Neural crest cell (in vitro differentiated cells): ENCODE data around the gene FGD4. TPM values are rescaled to one million over a fixed set of nuclear protein-coding genes. Genes with fewer than 3 reads are reported as not detected.
A peak's percentile ranks its signal among the peaks of the same experiment; 100 is the strongest.

Source experiments
- DNase-seq: peaks from one replicate; pipeline ENCODE4 v3.0.0; 2021; ENCODE audit warnings: low read depth, mixed read lengths, low spot score
- H3K27ac Mint-ChIP-seq: one replicate; pipeline ENCODE4 v1.8.0; 2021; ENCODE audit warnings: mild to moderate bottlenecking, mixed read lengths; ENCODE audit not compliant: unreplicated experiment
- H3K27me3 Mint-ChIP-seq: 2 replicates; pipeline ENCODE4 v1.8.0; 2021; ENCODE audit warnings: low read depth, mild to moderate bottlenecking, mixed read lengths
- H3K36me3 Mint-ChIP-seq: 2 replicates; pipeline ENCODE4 v1.8.0; 2021; ENCODE audit warnings: low read depth, mild to moderate bottlenecking, mixed read lengths
- H3K4me1 Mint-ChIP-seq: 2 replicates; pipeline ENCODE4 v1.8.0; 2021; ENCODE audit warnings: mixed read lengths
- H3K4me3 Mint-ChIP-seq: one replicate; pipeline ENCODE4 v1.8.0; 2021; ENCODE audit warnings: mild to moderate bottlenecking, mixed read lengths
- H3K9me3 Mint-ChIP-seq: 2 replicates; pipeline ENCODE4 v1.8.0; 2021; ENCODE audit warnings: mixed read lengths
- CTCF ChIP-seq: fragments of 200-600 bp; sonication (generic); conservative IDR thresholded peaks from 2 replicates; pipeline ENCODE4 v1.5.0; 2021; ENCODE audit warnings: antibody characterized with exemption, mild to moderate bottlenecking
- total RNA-seq: library from RNA; stranded (reverse); gene quantifications from 2 replicates; pipeline ENCODE4 v1.2.1, GENCODE V29; 2021

Gene FGD4
- total RNA-seq, 1 donor from 2014 or later, result 35.8 TPM

GRCh38 chr12:32671930-32672780 is 272.8 kb downstream of the FGD4 start:
- DNase-seq, result peak; percentile 30
- no peaks in the 10 kb centered on the region for H3K27me3 Mint-ChIP-seq
- peak; percentile 85 for TF ChIP-seq CTCF
- H3K27ac Mint-ChIP-seq, result no peak overlapping the region
- H3K4me1 Mint-ChIP-seq, result peaks cover 5% of the 10 kb centered on the region
- no peaks in the 10 kb centered on the region for H3K9me3 Mint-ChIP-seq
- H3K36me3 Mint-ChIP-seq, result no peaks in the 10 kb centered on the region
- H3K4me3 Mint-ChIP-seq, result no peak overlapping the region

GRCh38 chr12:32679091-32679919 is 279.9 kb downstream of the FGD4 start, which contains the start of gene DNM1L:
Gene DNM1L, plus strand, starts transcription at chr12:32679301. Its CDS starts 63 bp downstream, at chr12:32679364.
- H3K9me3 Mint-ChIP-seq, result no peaks in the 10 kb centered on the region
- peaks cover 20% of the 10 kb centered on the region for H3K4me1 Mint-ChIP-seq
- DNase-seq, result peak; percentile 85
- peaks cover 2% of the 10 kb centered on the region for H3K36me3 Mint-ChIP-seq
- TF ChIP-seq CTCF, result peak; percentile 17
- peak within 1 kb of the TSS; percentile 93 for H3K4me3 Mint-ChIP-seq
- H3K27ac Mint-ChIP-seq, result peak within 1 kb of the TSS; percentile 91
- H3K27me3 Mint-ChIP-seq, result no peaks in the 10 kb centered on the region

- peak; percentile 5 for TF ChIP-seq CTCF
- peaks cover 2% of the 10 kb centered on the region for H3K36me3 Mint-ChIP-seq
- H3K9me3 Mint-ChIP-seq, result no peaks in the 10 kb centered on the region
These were observed 280.5 kb downstream of the FGD4 start for GRCh38 chr12:32679920-32680237.

GRCh38 chr12:32680787-32681186 is 281.4 kb downstream of the FGD4 start:
- no peak for TF ChIP-seq CTCF
- no peak overlapping the region for H3K27ac Mint-ChIP-seq
- H3K4me1 Mint-ChIP-seq, result peaks cover 20% of the 10 kb centered on the region

More at GRCh38 chr12:32679920-32680237, 280.5 kb downstream of the FGD4 start:
- Mint-ChIP-seq H3K27ac (peak overlapping the region; percentile 89), H3K27me3 (no peaks in the 10 kb centered on the region), H3K4me3 (peak overlapping the region; percentile 93), H3K4me1 (peaks cover 20% of the 10 kb centered on the region)
- DNase-seq, result no peak

GRCh38 chr12:32681272-32681671 is 281.9 kb downstream of the FGD4 start:
- no peaks in the 10 kb centered on the region for H3K27me3 Mint-ChIP-seq
- peaks cover 5% of the 10 kb centered on the region for H3K36me3 Mint-ChIP-seq
- no peaks in the 10 kb centered on the region for H3K9me3 Mint-ChIP-seq
- peaks cover 20% of the 10 kb centered on the region for H3K4me1 Mint-ChIP-seq
- H3K27ac Mint-ChIP-seq, result no peak overlapping the region
- no peak for DNase-seq
- TF ChIP-seq CTCF, result no peak
- H3K4me3 Mint-ChIP-seq, result peak overlapping the region; percentile 67

More at GRCh38 chr12:32680787-32681186, 281.4 kb downstream of the FGD4 start:
- H3K4me3 Mint-ChIP-seq, result peak overlapping the region; percentile 93
- no peaks in the 10 kb centered on the region for H3K27me3 Mint-ChIP-seq
- peaks cover 5% of the 10 kb centered on the region for H3K36me3 Mint-ChIP-seq
- no peak for DNase-seq
- no peaks in the 10 kb centered on the region for H3K9me3 Mint-ChIP-seq
